HG03064 (cell line): ENCODE measurements around the gene SENP1.

Experiments used
- ATAC-seq: cut with Tn5 transposase; IDR thresholded peaks from one replicate; pipeline ENCODE4 v1.9.1; 2021; ENCODE audit warnings: low read depth; ENCODE audit not compliant: unreplicated experiment

SENP1 gene

GRCh38 chr12:48038085-48038484 lies 67.8 kb downstream of the SENP1 start:
- ATAC-seq: no peak

GRCh38 chr12:48037267-48037915 lies 68.5 kb downstream of the SENP1 start:
- no peak for ATAC-seq

- ATAC-seq: no peak
Observed at GRCh38 chr12:48036818-48037217, 69.1 kb downstream of the SENP1 start.

GRCh38 chr12:48034835-48035805 lies 70.8 kb downstream of the SENP1 start:
- ATAC-seq: no peak

GRCh38 chr12:48033451-48033850 lies 72.4 kb downstream of the SENP1 start:
- ATAC-seq: no peak

GRCh38 chr12:48032597-48032996 lies 73.3 kb downstream of the SENP1 start:
- ATAC-seq: no peak

- ATAC-seq: no peak
Observed at GRCh38 chr12:48031135-48031960, 74.5 kb downstream of the SENP1 start.

GRCh38 chr12:48030173-48030650 lies 75.7 kb downstream of the SENP1 start:
- ATAC-seq: no peak

GRCh38 chr12:48029491-48030172 lies 76.2 kb downstream of the SENP1 start:
- no peak for ATAC-seq

GRCh38 chr12:48028541-48029431 lies 77.1 kb downstream of the SENP1 start:
- ATAC-seq: no peak

GRCh38 chr12:48027183-48028002 lies 78.5 kb downstream of the SENP1 start:
- no peak for ATAC-seq

- ATAC-seq: no peak
Observed at GRCh38 chr12:48026060-48026827, 79.6 kb downstream of the SENP1 start.

- no peak for ATAC-seq
Observed at GRCh38 chr12:48025281-48025680, 80.6 kb downstream of the SENP1 start.

- ATAC-seq: no peak
Observed at GRCh38 chr12:48024735-48025134, 81.1 kb downstream of the SENP1 start.

GRCh38 chr12:48023386-48023785 lies 82.5 kb downstream of the SENP1 start:
- ATAC-seq: no peak

GRCh38 chr12:48022676-48023385 lies 83.0 kb downstream of the SENP1 start:
- no peak for ATAC-seq

- ATAC-seq: no peak
Observed at GRCh38 chr12:48022180-48022521, 83.7 kb downstream of the SENP1 start.
